HepG2 (cell line): ENCODE results near the gene CTDNEP1. TPM values are rescaled to one million over a fixed set of nuclear protein-coding genes. Genes with fewer than 3 reads are reported as not detected.
A peak's percentile ranks its signal among the peaks of the same experiment; 100 is the strongest.

Experiments used
- ATAC-seq: fragments of 200-7000 bp; cut with Tn5 transposase; 3 replicates; pipeline ENCODE4 v1.9.1; 2020; ENCODE audit warnings: mild to moderate bottlenecking, moderate library complexity
- BruUV-seq: library from RNA; stranded (reverse); fragments of 400-500 nt; replicated peaks from 2 replicates; lab custom pipeline; 2021; lab: Mats Ljungman, UMichigan
- CTCF ChIA-PET: fragments of 300-600 bp; formaldehyde crosslinking; extraction: SDS; loops from one replicate; lab custom pipeline; 2021; ENCODE audit warnings: low total read pairs, inconsistent platforms, low intra/inter-chr PET ratio; lab: Yijun Ruan, JAX
- POLR2A ChIA-PET: fragments of 350-600 bp; sonication (Branson Sonifier 250); formaldehyde crosslinking; loops from one replicate; lab custom pipeline; 2020; ENCODE audit warnings: antibody characterized with exemption, inconsistent platforms; lab: Yijun Ruan, JAX
- DNase-seq: peaks from one replicate; pipeline ENCODE4 v3.0.0-alpha.2; 2015; ENCODE audit warnings: low spot score
- FAIRE-seq: peaks from 3 replicates; lab custom pipeline; 2011; peaks lifted over from hg19 to GRCh38; lab: Jason Lieb, UNC
- H2AFZ ChIP-seq: one replicate; pipeline ENCODE4 v1.6.1; 2011; ENCODE audit warnings: low read length, inconsistent platforms
- H3K27ac ChIP-seq: fragments of 300-600 bp; 3 replicates; pipeline ENCODE4 v1.8.0; 2011; ENCODE audit warnings: mixed run types, mild to moderate bottlenecking, mixed read lengths, low read length, inconsistent platforms; ENCODE audit not compliant: insufficient read depth; ENCODE audit errors: extremely low read length
- H3K27me3 ChIP-seq, 2 experiments: fragments of 200-600 bp in 1 of 2; 2 replicates in 1 of 2; 3 replicates in 1 of 2; pipeline versions ENCODE4 v1.6.0 to v1.8.0; 2011; ENCODE audit warnings: low read length in 2 of 2, mild to moderate bottlenecking in 2 of 2, moderate library complexity in 2 of 2, inconsistent platforms in 1 of 2; ENCODE audit not compliant: insufficient read depth in 2 of 2, control insufficient read depth in 1 of 2
- H3K36me3 ChIP-seq, 2 experiments: fragments of 200-600 bp in 1 of 2; replicated peaks in 1 of 2; 2 replicates in 1 of 2; 3 replicates in 1 of 2; pipeline versions ENCODE4 v1.5.1 to v1.8.0; 2011; ENCODE audit warnings: low read length in 2 of 2, inconsistent platforms in 1 of 2; ENCODE audit not compliant: insufficient read depth in 2 of 2, control insufficient read depth in 1 of 2
- H3K4me1 ChIP-seq: 2 replicates; pipeline ENCODE4 v1.5.1; 2012; ENCODE audit warnings: low read length, inconsistent platforms; ENCODE audit not compliant: insufficient read depth
- H3K4me2 ChIP-seq: 2 replicates; pipeline ENCODE4 v1.6.0; 2011; ENCODE audit warnings: low read depth, low read length, inconsistent platforms
- H3K4me3 ChIP-seq, 3 experiments: fragments of 200-600 bp in 1 of 3; sonication (generic), shearing (Covaris generic) in 1 of 3; replicated peaks in 1 of 3; 2 replicates each; pipeline ENCODE4 v1.5.1; 2011 to 2016; ENCODE audit warnings: low read length in 3 of 3, inconsistent platforms in 2 of 3, low read depth in 2 of 3, mild to moderate bottlenecking in 2 of 3, control low read depth in 1 of 3, mixed read lengths in 1 of 3; ENCODE audit not compliant: insufficient read depth in 1 of 3
- H3K79me2 ChIP-seq: one replicate; pipeline ENCODE4 v1.6.1; 2011; ENCODE audit warnings: low read length, inconsistent platforms; ENCODE audit not compliant: insufficient read depth
- H3K9ac ChIP-seq: 2 replicates; pipeline ENCODE4 v1.6.0; 2011; ENCODE audit warnings: mild to moderate bottlenecking, low read depth, low read length, inconsistent platforms; ENCODE audit not compliant: insufficient read depth
- H3K9me3 ChIP-seq: 2 replicates; pipeline ENCODE4 v1.5.1; 2012; ENCODE audit warnings: mild to moderate bottlenecking, low read length
- H4K20me1 ChIP-seq: 2 replicates; pipeline ENCODE4 v1.6.0; 2011; ENCODE audit warnings: inconsistent platforms, mild to moderate bottlenecking, low read length, moderate library complexity; ENCODE audit not compliant: insufficient read depth
- CREM ChIP-seq, 2 experiments: sonication (generic) in 1 of 2; formaldehyde crosslinking in 1 of 2; IDR thresholded peaks; 2 replicates each; pipeline versions ENCODE4 v1.4.0 to v1.6.1; 2016 to 2020; ENCODE audit warnings: antibody characterized with exemption in 1 of 2, mild to moderate bottlenecking in 1 of 2, missing genetic modification reagents in 1 of 2
- GLI4 ChIP-seq: sonication (generic); formaldehyde crosslinking; IDR thresholded peaks from 2 replicates; pipeline ENCODE4 v1.5.1; 2020; ENCODE audit warnings: missing genetic modification reagents, mild to moderate bottlenecking, moderate library complexity, borderline replicate concordance
- NFE2L1 ChIP-seq: sonication (generic); formaldehyde crosslinking; IDR thresholded peaks from 2 replicates; pipeline ENCODE4 v1.4.0; 2020; ENCODE audit warnings: missing genetic modification reagents, mild to moderate bottlenecking, borderline replicate concordance
- RAD51 ChIP-seq: fragments of 450-650 bp; IDR thresholded peaks from 2 replicates; pipeline ENCODE4 v1.6.1; 2016; ENCODE audit warnings: borderline replicate concordance
- RBM39 ChIP-seq: fragments of 200-400 bp; formaldehyde crosslinking; IDR thresholded peaks from one replicate; pipeline ENCODE4 v1.6.1; 2018; ENCODE audit warnings: antibody characterized with exemption, mild to moderate bottlenecking, low read depth, low read length; ENCODE audit not compliant: poor library complexity, severe bottlenecking
- ZFAT ChIP-seq: sonication (generic); formaldehyde crosslinking; conservative IDR thresholded peaks from 2 replicates; pipeline ENCODE4 v1.8.1; 2023; ENCODE audit warnings: missing genetic modification reagents, inconsistent platforms
- ZFYVE20 ChIP-seq: sonication (generic); formaldehyde crosslinking; IDR thresholded peaks from 2 replicates; pipeline ENCODE4 v1.8.0; 2023; ENCODE audit warnings: low read depth, mild to moderate bottlenecking, moderate library complexity, missing genetic modification reagents, borderline replicate concordance
- ZNF205 ChIP-seq: IDR thresholded peaks from 2 replicates; pipeline ENCODE4 v1.6.1; 2018; ENCODE audit warnings: missing biosample characterization, missing genetic modification reagents
- ZNF207 ChIP-seq: fragments of 450-650 bp; IDR thresholded peaks from 2 replicates; pipeline ENCODE4 v1.6.1; 2016; ENCODE audit warnings: antibody characterized with exemption, borderline replicate concordance
- ZNF766 ChIP-seq: sonication (generic); formaldehyde crosslinking; IDR thresholded peaks from 2 replicates; pipeline ENCODE4 v1.5.0; 2020; ENCODE audit warnings: missing genetic modification reagents, borderline replicate concordance
- WGBS: methylation state at CpG from one replicate; pipeline ENCODE4 v1.1.6; 2017; ENCODE audit warnings: low lambda C conversion rate; 5-methylcytosine and 5-hydroxymethylcytosine counted together
- in situ Hi-C: cut with HindIII; loops from 2 replicates; pipeline ENCODE4 v1.10.0; 2017; ENCODE audit warnings: low pct_unique_long_range_greater_than_20kb; ENCODE audit not compliant: extremely low pct_ligation_motif_present
- intact Hi-C: fragments of 100-400 bp; cut with micrococcal nuclease; formaldehyde crosslinking; loops from one replicate; pipeline ENCODE4 v1.10.0; 2022; ENCODE audit not compliant: unreplicated experiment
- polyA plus RNA-seq, 8 experiments: library from polyadenylated mRNA; depleted of rRNA in 3 of 8; stranded (reverse) in 7 of 8; unstranded in 1 of 8; fragments of >200 nt; fragmentation: Illumina TruSeq in 4 of 8; extraction: Trizol in 4 of 8; gene quantifications; 2 replicates each; pipeline versions ENCODE4 v1.2.1 to v1.2.3, GENCODE V29; 2011 to 2016; ENCODE audit warnings: low read depth in 4 of 8, missing spikeins in 1 of 8, mixed read lengths in 1 of 8; ENCODE audit not compliant: insufficient read depth in 1 of 8
- total RNA-seq, 5 experiments: library from RNA; depleted of rRNA; stranded (reverse); fragments of >200 nt; fragmentation: Illumina TruSeq; extraction: Trizol; gene quantifications; 2 replicates each; pipeline ENCODE4 v1.2.3, GENCODE V29; 2016; ENCODE audit warnings: low read depth in 1 of 5

Gene CTDNEP1
- total and polyA plus RNA-seq, 2 of the 13 experiments (the other 11 are each of a cell fraction or from before 2014, with no cell fraction given): 19.8 to 118 TPM

- TF ChIP-seq CREM (IDR thresholded peaks at IDR 0.05) (no peak), CREM (CRISPR knock-in tag; IDR thresholded peaks at IDR 0.05) (no peak), RAD51 (no peak), RBM39 (no peak)
These were observed 3.0 kb upstream of the CTDNEP1 start (continued) for GRCh38 chr17:7254511-7254910.

GRCh38 chr17:7253082-7253481 lies 1.5 kb upstream of the CTDNEP1 start:
- H3K27ac ChIP-seq: peak overlapping the region; percentile 99
- intact Hi-C loops (no loop called here), in situ Hi-C loops (no loop called here)
- no peak for ATAC-seq
- H3K9me3 ChIP-seq: no peaks in the 10 kb centered on the region
- no peak for TF ChIP-seq ZNF207
- peak; percentile 51; the same call in 1 of the 2 replicates for TF ChIP-seq ZNF205 (CRISPR knock-in tag)
- TF ChIP-seq ZFAT (CRISPR knock-in tag): no peak
- TF ChIP-seq ZFYVE20: no peak
- TF ChIP-seq ZNF766 (CRISPR knock-in tag): 0 out of 2 replicates have a peak, but pooled peaks have one; percentile 2
- TF ChIP-seq GLI4 (CRISPR knock-in tag): 0 out of 2 replicates have a peak, but pooled peaks have one; percentile 5
- TF ChIP-seq NFE2L1 (CRISPR knock-in tag): no peak
- H3K79me2 ChIP-seq: peaks cover 44% of the 10 kb centered on the region
- DNase-seq: no peak
- peaks cover 0 to 2% of the 10 kb centered on the region in 2 experiments; a peak in 1 of 5 replicates for H3K27me3 ChIP-seq
- BruUV-seq: no TSS peak
- 41% methylated on average over 5 of the region's 5 CpGs for WGBS
- peak overlapping the region; percentile 96 for H3K9ac ChIP-seq
- peak overlapping the region; percentile 78 to 95 (median 87) for H3K4me3 ChIP-seq
- peaks cover 49% of the 10 kb centered on the region for H3K4me1 ChIP-seq
- FAIRE-seq: no peak
- H4K20me1 ChIP-seq: no peaks in the 10 kb centered on the region
- peak overlapping the region; percentile 91 for H3K4me2 ChIP-seq
- CTCF ChIA-PET: interaction anchor here (1.5 kb wide), 1 partner anchor 43 kb away, joined by 4 read pairs; no protein-coding TSS in a partner anchor
- peaks cover 8 to 13% of the 10 kb centered on the region in 2 experiments; a peak in 4 of 5 replicates for H3K36me3 ChIP-seq
- POLR2A ChIA-PET: no interaction called here
- H2AFZ ChIP-seq: no peak overlapping the region
